GM12872 (cell line): ENCODE data around the gene CDCA3.

Experiments used
- CTCF ChIP-seq: IDR thresholded peaks from 3 replicates; pipeline ENCODE4 v1.5.1; 2011; ENCODE audit warnings: low read depth, mild to moderate bottlenecking, low read length, moderate library complexity; ENCODE audit not compliant: insufficient read depth

CDCA3 gene

GRCh38 chr12:6824085-6824775 lies 26.9 kb downstream of the CDCA3 start:
- no peak for TF ChIP-seq CTCF

- TF ChIP-seq CTCF, result no peak
Measured at GRCh38 chr12:6823182-6824084, 27.7 kb downstream of the CDCA3 start.

GRCh38 chr12:6822426-6823135 lies 28.5 kb downstream of the CDCA3 start:
- TF ChIP-seq CTCF, result no peak

GRCh38 chr12:6821591-6822425 lies 29.3 kb downstream of the CDCA3 start, which contains the start of gene GPR162:
Gene GPR162, plus strand, starts transcription at chr12:6821821. Its CDS starts 2,078 bp downstream, at chr12:6823899.
- TF ChIP-seq CTCF, result no peak

- TF ChIP-seq CTCF, result no peak
Measured at GRCh38 chr12:6820166-6820565, 30.9 kb downstream of the CDCA3 start.

GRCh38 chr12:6819106-6820030 lies 31.7 kb downstream of the CDCA3 start:
- TF ChIP-seq CTCF, result no peak
